SU-DHL-6 (cell line): ENCODE results near the gene DHRS1.

Experiments used
- EZH2phosphoT487 ChIP-seq: fragments of 200-600 bp; sonication (generic), shearing (Covaris generic); conservative IDR thresholded peaks from 2 replicates; pipeline ENCODE4 v1.6.1; 2018; ENCODE audit warnings: mild to moderate bottlenecking, antibody characterized with exemption, low read length, moderate library complexity, mixed read lengths
- TF ChIP-seq, protein P1 (sequence below): fragments of 200-600 bp; sonication (generic); IDR thresholded peaks from one replicate; pipeline ENCODE4 v1.5.1; 2017; ENCODE audit warnings: antibody characterized with exemption, mild to moderate bottlenecking, low read length, moderate library complexity; ENCODE audit not compliant: insufficient read depth, poor library complexity, severe bottlenecking

DNA sequence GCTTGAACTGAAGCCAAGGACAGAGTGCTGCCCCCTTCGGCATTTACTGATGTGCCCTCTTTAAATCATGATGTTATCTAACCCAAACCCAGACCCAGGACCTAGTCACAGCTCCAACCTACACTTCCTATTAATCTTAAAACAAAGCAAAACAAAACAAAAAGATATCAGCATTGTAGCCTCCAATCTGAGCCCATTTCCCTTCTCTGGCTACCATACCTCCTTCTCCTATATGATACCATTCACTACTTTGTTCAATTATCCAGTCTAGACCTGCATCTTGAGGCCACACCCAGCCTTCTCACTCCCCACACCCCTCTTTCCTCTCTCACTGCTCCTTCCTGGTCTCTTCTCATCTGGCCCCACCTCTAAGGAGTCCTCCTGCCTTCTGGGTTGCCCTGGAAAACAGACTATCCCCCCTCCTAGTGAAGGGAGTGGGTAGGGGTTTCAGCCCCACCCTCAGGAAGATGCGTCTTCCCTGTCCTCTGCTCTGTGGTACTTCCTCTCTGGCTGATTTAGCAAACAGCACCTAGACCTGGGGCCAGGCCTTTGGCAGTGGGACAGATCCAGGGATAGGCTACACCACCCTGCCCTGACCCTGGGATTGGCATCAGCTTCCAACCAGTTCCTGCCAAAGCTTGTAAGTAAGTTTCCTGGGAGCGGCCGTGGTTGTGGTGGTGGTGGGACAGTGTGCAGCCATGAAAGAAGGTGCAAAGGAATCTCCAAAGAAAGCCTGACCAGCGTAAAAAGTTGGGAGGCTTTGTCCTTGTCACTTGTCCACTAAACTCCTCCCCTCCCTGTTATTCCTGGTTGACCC is 15.0 kb upstream of the DHRS1 start:
- TF ChIP-seq, protein P1, sequence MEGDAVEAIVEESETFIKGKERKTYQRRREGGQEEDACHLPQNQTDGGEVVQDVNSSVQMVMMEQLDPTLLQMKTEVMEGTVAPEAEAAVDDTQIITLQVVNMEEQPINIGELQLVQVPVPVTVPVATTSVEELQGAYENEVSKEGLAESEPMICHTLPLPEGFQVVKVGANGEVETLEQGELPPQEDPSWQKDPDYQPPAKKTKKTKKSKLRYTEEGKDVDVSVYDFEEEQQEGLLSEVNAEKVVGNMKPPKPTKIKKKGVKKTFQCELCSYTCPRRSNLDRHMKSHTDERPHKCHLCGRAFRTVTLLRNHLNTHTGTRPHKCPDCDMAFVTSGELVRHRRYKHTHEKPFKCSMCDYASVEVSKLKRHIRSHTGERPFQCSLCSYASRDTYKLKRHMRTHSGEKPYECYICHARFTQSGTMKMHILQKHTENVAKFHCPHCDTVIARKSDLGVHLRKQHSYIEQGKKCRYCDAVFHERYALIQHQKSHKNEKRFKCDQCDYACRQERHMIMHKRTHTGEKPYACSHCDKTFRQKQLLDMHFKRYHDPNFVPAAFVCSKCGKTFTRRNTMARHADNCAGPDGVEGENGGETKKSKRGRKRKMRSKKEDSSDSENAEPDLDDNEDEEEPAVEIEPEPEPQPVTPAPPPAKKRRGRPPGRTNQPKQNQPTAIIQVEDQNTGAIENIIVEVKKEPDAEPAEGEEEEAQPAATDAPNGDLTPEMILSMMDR: no peak
- TF ChIP-seq EZH2phosphoT487: no peak
